Right cardiac atrium (tissue), 5 donors: ENCODE measurements around the gene CRADD. TPM values are rescaled to one million over a fixed set of nuclear protein-coding genes. Genes with fewer than 3 reads are reported as not detected.

Experiments used
- ATAC-seq, 2 donors: fragments of 200-7000 bp; cut with Tn5 transposase; one replicate each; pipeline versions ENCODE4 v1.8.0 to v1.9.1; 2020; ENCODE audit warnings: moderate library complexity in 2 of 2, mild to moderate bottlenecking in 1 of 2
- DNase-seq, 3 donors: peaks; one replicate each; pipeline ENCODE4 v3.0.0-alpha.2; 2020
- H3K27ac ChIP-seq: one replicate; pipeline ENCODE4 v1.5.1; 2013; ENCODE audit warnings: mild to moderate bottlenecking, low read length, control low read depth, moderate library complexity
- H3K27me3 ChIP-seq: one replicate; pipeline ENCODE4 v1.6.1; 2013; ENCODE audit not compliant: control insufficient read depth, insufficient read depth
- H3K4me1 ChIP-seq: one replicate; pipeline ENCODE4 v1.6.1; 2013; ENCODE audit warnings: low read length; ENCODE audit not compliant: control insufficient read depth, insufficient read depth
- H3K4me3 ChIP-seq: one replicate; pipeline ENCODE4 v1.5.1; 2013; ENCODE audit warnings: low read length, control low read depth
- H3K9me3 ChIP-seq: one replicate; pipeline ENCODE4 v1.6.1; 2013; ENCODE audit warnings: low read length; ENCODE audit not compliant: control insufficient read depth
- WGBS: extraction: QIAGEN DNeasy Blood & Tissue Kit; methylation state at CpG from one replicate; pipeline ENCODE4 v1.1.7; 2013; 5-methylcytosine and 5-hydroxymethylcytosine counted together
- intact Hi-C, 4 donors: fragments of 100-400 bp; cut with DNase I; formaldehyde crosslinking; loops; one replicate each; pipeline versions ENCODE4 v1.11.0 to v1.14.0; 2022 to 2023
- polyA plus RNA-seq: library from polyadenylated mRNA; stranded (reverse); fragments of 200-250 nt; gene quantifications from one replicate; pipeline ENCODE4 v1.2.3, GENCODE V29; 2013
- total RNA-seq, 4 donors: library from RNA; stranded (reverse); fragmentation: NEBNext Ultra II Directional; extraction: Animal tissue kit (Norgen Biotek cat#: 25700); gene quantifications; one replicate each; pipeline ENCODE4 v1.2.1, GENCODE V29; 2021
- donor health status: healthy with polysubstance abuse.
- donor health status: DM: no; HTN: yes; CAD: no.
- donor health status: DM: no; HTN: no; CAD: no.
- donor health status: DM: no; HTN: yes; CAD: no; lungs with severe emphysema.
- donor health status: DM: yes; HTN: yes; CAD: no.

The CRADD gene
- total and polyA plus RNA-seq, 5 donors = 29.1 to 45.7 (median 37.8) TPM

- no peaks in the 10 kb centered on the region for H3K27me3 ChIP-seq
- DNase-seq (no peak), ATAC-seq (peak; percentile 28 to 54)
- no peak overlapping the region for H3K4me3 ChIP-seq
- peaks cover 7% of the 10 kb centered on the region for H3K4me1 ChIP-seq
- no peaks in the 10 kb centered on the region for H3K9me3 ChIP-seq
- 71% methylated on average over 7 of the region's 7 CpGs for WGBS
- no peak overlapping the region for H3K27ac ChIP-seq
- intact Hi-C loops = no loop called here
Observed at GRCh38 chr12:93844164-93844784, 167.1 kb downstream of the CRADD start.

DNA sequence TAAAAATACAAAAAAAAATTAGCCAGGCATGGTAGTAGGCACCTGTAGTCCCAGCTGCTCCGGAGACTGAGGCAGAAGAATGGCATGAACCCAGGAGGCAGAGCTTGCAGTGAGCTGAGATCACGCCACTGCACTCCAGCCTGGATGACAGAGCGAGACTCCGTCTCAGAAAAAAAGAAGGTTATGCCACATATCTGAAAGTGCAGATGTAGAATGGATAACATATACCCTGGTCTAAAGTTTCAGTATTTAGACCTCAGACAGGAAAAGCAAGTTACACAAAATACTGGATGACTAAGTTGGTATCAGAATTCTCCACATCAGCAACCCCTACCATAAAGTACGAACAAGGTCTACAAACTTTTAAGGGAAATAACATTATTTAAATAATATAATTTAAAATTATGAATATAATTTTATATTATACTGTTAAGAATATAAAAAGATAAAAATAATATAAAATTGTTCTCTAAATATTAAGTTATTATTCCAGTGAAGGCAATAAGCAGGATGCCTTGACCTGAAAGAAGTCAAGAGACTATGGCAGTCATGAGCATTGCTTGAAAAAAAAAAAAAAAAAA, 169.9 kb downstream of the CRADD start:
- DNase-seq (no peak), ATAC-seq (no peak)
- no peak overlapping the region for H3K27ac ChIP-seq
- 85% methylated on average over 5 of the region's 5 CpGs for WGBS
- peaks cover 9% of the 10 kb centered on the region for H3K4me1 ChIP-seq
- no peak overlapping the region for H3K4me3 ChIP-seq
- no peaks in the 10 kb centered on the region for H3K27me3 ChIP-seq
- intact Hi-C loops = no loop called here
- H3K9me3 ChIP-seq = no peaks in the 10 kb centered on the region

- Histone ChIP-seq H3K4me1 (peaks cover 9% of the 10 kb centered on the region), H3K27ac (no peak overlapping the region), H3K9me3 (no peaks in the 10 kb centered on the region), H3K27me3 (no peaks in the 10 kb centered on the region), H3K4me3 (no peak overlapping the region)
- DNase-seq (no peak), ATAC-seq (peak in 1 of 2 donors; percentile 6)
- intact Hi-C loops = no loop called here
- 92% methylated on average over 7 of the region's 7 CpGs for WGBS
Observed at GRCh38 chr12:93847517-93848474, 170.6 kb downstream of the CRADD start.

- intact Hi-C loops = no loop called here
- peaks cover 9% of the 10 kb centered on the region for H3K4me1 ChIP-seq
- H3K27ac ChIP-seq = peak overlapping the region; percentile 75
- peak; percentile 57 to 70 for ATAC-seq
- H3K9me3 ChIP-seq = no peaks in the 10 kb centered on the region
- H3K4me3 ChIP-seq = no peak overlapping the region
- no peaks in the 10 kb centered on the region for H3K27me3 ChIP-seq
- 71% methylated on average over 11 of the region's 11 CpGs for WGBS
- peak; percentile 33 to 65 (median 54) for DNase-seq
Observed at GRCh38 chr12:93848523-93849101, 171.4 kb downstream of the CRADD start.

DNA sequence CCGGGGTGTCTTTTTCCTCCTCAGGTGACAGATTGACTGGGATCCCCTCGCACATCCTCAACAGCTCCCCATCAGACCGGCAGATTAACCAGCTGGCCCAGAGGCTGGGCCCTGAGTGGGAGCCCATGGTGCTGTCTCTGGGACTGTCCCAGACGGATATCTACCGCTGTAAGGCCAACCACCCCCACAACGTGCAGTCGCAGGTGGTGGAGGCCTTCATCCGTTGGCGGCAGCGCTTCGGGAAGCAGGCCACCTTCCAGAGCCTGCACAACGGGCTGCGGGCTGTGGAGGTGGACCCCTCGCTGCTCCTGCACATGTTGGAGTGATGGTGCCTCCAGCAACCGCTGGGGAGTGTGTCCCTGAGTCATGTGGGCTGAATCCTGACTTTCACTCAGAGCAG, 172.8 kb downstream of the CRADD start:
- Histone ChIP-seq H3K27ac (no peak overlapping the region), H3K9me3 (no peaks in the 10 kb centered on the region), H3K27me3 (no peaks in the 10 kb centered on the region), H3K4me3 (no peak overlapping the region), H3K4me1 (peaks cover 9% of the 10 kb centered on the region)
- 97% methylated on average over 15 of the region's 15 CpGs for WGBS
- intact Hi-C loops = no loop called here
- no peak for ATAC-seq
- no peak for DNase-seq

DNA sequence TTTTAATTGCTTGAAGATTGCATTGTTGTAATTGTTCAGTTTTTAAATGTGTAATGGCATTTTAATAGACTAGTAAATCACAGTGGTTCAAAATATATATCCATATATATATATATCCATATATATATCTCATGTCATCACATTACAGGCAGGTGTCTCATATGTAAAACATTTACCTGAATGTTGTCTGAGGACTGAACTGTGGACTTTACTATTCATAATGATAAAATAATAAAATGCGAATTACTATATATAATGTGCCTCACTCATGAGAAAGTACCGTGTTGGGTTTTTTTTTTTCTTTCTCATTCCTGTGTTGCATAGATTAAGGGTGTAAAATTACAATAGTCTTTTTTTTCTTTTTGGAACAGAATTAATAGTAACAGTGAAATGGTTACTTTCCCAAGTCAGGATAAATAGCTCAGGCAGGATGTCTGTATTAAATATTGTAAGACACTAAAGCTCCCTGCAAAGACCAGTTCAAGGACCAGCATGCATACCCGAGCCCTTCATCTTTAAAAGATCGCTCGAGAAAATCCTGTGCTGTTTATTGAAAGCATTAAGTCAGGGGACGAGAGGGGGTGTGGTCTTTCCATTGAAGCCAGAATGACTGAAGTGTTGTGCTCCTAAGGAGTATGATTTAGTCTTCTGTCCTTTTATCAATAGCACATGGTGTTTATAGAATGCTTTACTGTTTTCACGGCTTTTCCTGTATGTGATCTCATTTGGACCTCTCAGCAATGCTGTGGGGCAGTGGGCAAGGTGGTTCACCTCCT, 173.5 kb downstream of the CRADD start:
- H3K27me3 ChIP-seq = no peaks in the 10 kb centered on the region
- ATAC-seq (no peak), DNase-seq (no peak)
- intact Hi-C loops = no loop called here
- H3K27ac ChIP-seq = no peak overlapping the region
- H3K4me3 ChIP-seq = no peak overlapping the region
- H3K4me1 ChIP-seq = peaks cover 12% of the 10 kb centered on the region
- 92% methylated on average over 7 of the region's 7 CpGs for WGBS
- no peaks in the 10 kb centered on the region for H3K9me3 ChIP-seq

GRCh38 chr12:93851257-93851671, 174.1 kb downstream of the CRADD start:
- ATAC-seq = no peak
- Histone ChIP-seq H3K27ac (no peak overlapping the region), H3K4me3 (no peak overlapping the region), H3K27me3 (no peaks in the 10 kb centered on the region), H3K4me1 (peaks cover 12% of the 10 kb centered on the region), H3K9me3 (no peaks in the 10 kb centered on the region)
- DNase-seq = no peak
- WGBS = 91% methylated on average over 4 of the region's 4 CpGs
- intact Hi-C loops = no loop called here

- Histone ChIP-seq H3K9me3 (no peaks in the 10 kb centered on the region), H3K4me3 (no peak overlapping the region), H3K4me1 (peaks cover 12% of the 10 kb centered on the region), H3K27me3 (no peaks in the 10 kb centered on the region), H3K27ac (peak overlapping the region; percentile 92)
- WGBS = 63% methylated on average over 8 of the region's 8 CpGs
- intact Hi-C loops = no loop called here
- peak; percentile 20 to 47 for ATAC-seq
- no peak for DNase-seq
Observed at GRCh38 chr12:93852173-93852591, 175.0 kb downstream of the CRADD start.

DNA sequence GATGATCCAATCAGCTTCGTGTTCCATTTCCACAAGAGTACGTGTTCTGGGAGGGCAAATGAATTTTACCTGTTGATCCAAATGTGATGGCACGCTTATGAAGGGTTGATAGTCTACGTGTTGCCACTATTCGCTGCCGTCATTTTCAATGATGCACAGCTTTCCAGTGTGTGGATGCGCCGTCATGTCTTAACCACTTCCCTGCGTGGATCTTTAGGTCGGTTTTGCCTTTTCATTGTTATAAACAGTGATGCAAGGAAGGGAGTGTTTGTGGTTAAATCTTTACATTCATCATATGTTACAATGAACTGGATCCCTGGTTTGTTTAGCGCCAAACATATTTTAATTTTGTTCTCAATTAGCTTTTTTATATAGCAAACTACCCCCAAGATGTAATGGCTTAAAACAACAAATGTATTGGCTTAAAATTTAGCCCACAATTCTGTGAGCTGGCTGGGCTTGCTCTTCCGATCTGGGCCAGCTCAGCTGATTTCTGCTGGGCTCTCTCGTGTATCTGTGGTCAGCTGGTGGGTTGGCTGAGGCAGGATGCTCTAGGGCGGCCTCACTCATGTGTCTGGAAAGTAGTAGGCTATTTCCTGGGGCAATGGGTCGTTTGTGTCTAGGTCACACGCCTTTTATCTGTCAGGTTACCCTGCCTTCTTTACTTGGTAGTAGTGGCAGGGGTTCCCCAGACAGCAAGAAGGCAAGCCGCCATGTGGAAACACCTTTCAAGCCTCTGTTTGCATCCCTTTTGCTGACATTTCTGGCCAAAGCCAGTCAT, 176.7 kb downstream of the CRADD start:
- DNase-seq (no peak), ATAC-seq (peak in 1 of 2 donors; percentile 42)
- H3K27ac ChIP-seq = no peak overlapping the region
- no peaks in the 10 kb centered on the region for H3K27me3 ChIP-seq
- H3K4me3 ChIP-seq = no peak overlapping the region
- intact Hi-C loops = no loop called here
- H3K9me3 ChIP-seq = no peaks in the 10 kb centered on the region
- H3K4me1 ChIP-seq = peaks cover 12% of the 10 kb centered on the region
- 80% methylated on average over 17 of the region's 17 CpGs for WGBS

GRCh38 chr12:93855261-93855660, 178.1 kb downstream of the CRADD start:
- no peaks in the 10 kb centered on the region for H3K9me3 ChIP-seq
- intact Hi-C loops = no loop called here
- peaks cover 10% of the 10 kb centered on the region for H3K4me1 ChIP-seq
- no peak overlapping the region for H3K27ac ChIP-seq
- H3K27me3 ChIP-seq = no peaks in the 10 kb centered on the region
- ATAC-seq (no peak), DNase-seq (no peak)
- WGBS = 94% methylated on average over 4 of the region's 4 CpGs
- no peak overlapping the region for H3K4me3 ChIP-seq
